CD4-positive, alpha-beta T cell (primary cell): ENCODE measurements around the gene ZNF423. TPM values are rescaled to one million over a fixed set of nuclear protein-coding genes. Genes with fewer than 3 reads are reported as not detected.

Experiments used
- ATAC-seq: fragments of 200-7000 bp; cut with Tn5 transposase; one replicate; pipeline ENCODE4 v1.10.0; 2022; ENCODE audit warnings: mild to moderate bottlenecking; ENCODE audit not compliant: poor library complexity
- CTCF ChIA-PET: fragments of 350-600 bp; sonication (Branson Sonifier 250); formaldehyde crosslinking; loops from one replicate; lab custom pipeline; 2021; ENCODE audit warnings: antibody characterized with exemption, inconsistent platforms; lab: Charles Lee
- POLR2A ChIA-PET: fragments of 350-600 bp; sonication (Branson Sonifier 250); formaldehyde crosslinking; loops from one replicate; lab custom pipeline; 2021; ENCODE audit warnings: antibody characterized with exemption, inconsistent platforms; lab: Charles Lee
- DNase-seq, 14 experiments: peaks; one replicate each; pipeline ENCODE4 v3.0.0-alpha.2; 2013 to 2020; ENCODE audit warnings: mixed read lengths in 2 of 14
- H3K27ac ChIP-seq, 2 donors: one replicate each; pipeline versions ENCODE4 v1.5.1 to v1.7.0; 2013; ENCODE audit warnings: low read length in 2 of 2, low read depth in 1 of 2, mild to moderate bottlenecking in 1 of 2
- H3K27me3 ChIP-seq, 2 experiments: 1 replicate in 1 of 2; 2 replicates in 1 of 2; pipeline versions ENCODE4 v1.6.1 to v1.7.0; 2013; ENCODE audit warnings: low read length in 2 of 2, control low read depth in 1 of 2, mild to moderate bottlenecking in 1 of 2, moderate library complexity in 1 of 2; ENCODE audit not compliant: insufficient read depth in 2 of 2, control insufficient read depth in 1 of 2
- H3K36me3 ChIP-seq: one replicate; pipeline ENCODE4 v1.6.1; 2013; ENCODE audit warnings: low read length, control low read depth; ENCODE audit not compliant: insufficient read depth
- H3K4me1 ChIP-seq: one replicate; pipeline ENCODE4 v1.6.1; 2013; ENCODE audit warnings: low read length, control low read depth; ENCODE audit not compliant: insufficient read depth
- H3K4me3 ChIP-seq: one replicate; pipeline ENCODE4 v1.5.1; 2013; ENCODE audit warnings: mild to moderate bottlenecking, low read length, moderate library complexity
- H3K9me3 ChIP-seq, 2 experiments: 1 replicate in 1 of 2; 2 replicates in 1 of 2; pipeline versions ENCODE4 v1.6.1 to v1.7.0; 2013; ENCODE audit warnings: low read length in 2 of 2, mild to moderate bottlenecking in 2 of 2, control low read depth in 1 of 2, moderate library complexity in 1 of 2; ENCODE audit not compliant: control insufficient read depth in 1 of 2, insufficient read depth in 1 of 2
- H3K27ac Mint-ChIP-seq: one replicate; pipeline ENCODE4 v1.8.0; 2020; ENCODE audit warnings: mixed read lengths
- H3K27me3 Mint-ChIP-seq: one replicate; pipeline ENCODE4 v1.8.0; 2021; ENCODE audit warnings: mixed read lengths
- H3K36me3 Mint-ChIP-seq: one replicate; pipeline ENCODE4 v1.8.0; 2021; ENCODE audit warnings: low read depth, mixed read lengths
- H3K4me1 Mint-ChIP-seq: one replicate; pipeline ENCODE4 v1.8.0; 2021; ENCODE audit warnings: low read depth, mixed read lengths
- H3K4me3 Mint-ChIP-seq: one replicate; pipeline ENCODE4 v1.8.0; 2020; ENCODE audit warnings: mild to moderate bottlenecking, mixed read lengths
- H3K9me3 Mint-ChIP-seq: one replicate; pipeline ENCODE4 v1.8.0; 2020; ENCODE audit warnings: mixed read lengths
- CTCF ChIP-seq: fragments of 200-600 bp; IDR thresholded peaks from one replicate; pipeline ENCODE4 v1.8.0; 2022; ENCODE audit warnings: antibody characterized with exemption, mild to moderate bottlenecking
- intact Hi-C, 2 experiments: fragments of 100-400 bp; cut with DNase I in 1 of 2; cut with micrococcal nuclease in 1 of 2; formaldehyde crosslinking; loops; one replicate each; pipeline versions ENCODE4 v1.15.1 to v1.9.0; 2023 to 2025; cut with DNase I, micrococcal nuclease
- total RNA-seq, 174 experiments: library from RNA in 2 of 174; stranded (reverse) in 2 of 174; gene quantifications; one replicate each; pipeline ENCODE4 v1.2.3 and lab custom pipeline; 2021 to 2026

ZNF423 gene
- total RNA-seq, 2 experiments from 2014 or later, result not detected

DNA sequence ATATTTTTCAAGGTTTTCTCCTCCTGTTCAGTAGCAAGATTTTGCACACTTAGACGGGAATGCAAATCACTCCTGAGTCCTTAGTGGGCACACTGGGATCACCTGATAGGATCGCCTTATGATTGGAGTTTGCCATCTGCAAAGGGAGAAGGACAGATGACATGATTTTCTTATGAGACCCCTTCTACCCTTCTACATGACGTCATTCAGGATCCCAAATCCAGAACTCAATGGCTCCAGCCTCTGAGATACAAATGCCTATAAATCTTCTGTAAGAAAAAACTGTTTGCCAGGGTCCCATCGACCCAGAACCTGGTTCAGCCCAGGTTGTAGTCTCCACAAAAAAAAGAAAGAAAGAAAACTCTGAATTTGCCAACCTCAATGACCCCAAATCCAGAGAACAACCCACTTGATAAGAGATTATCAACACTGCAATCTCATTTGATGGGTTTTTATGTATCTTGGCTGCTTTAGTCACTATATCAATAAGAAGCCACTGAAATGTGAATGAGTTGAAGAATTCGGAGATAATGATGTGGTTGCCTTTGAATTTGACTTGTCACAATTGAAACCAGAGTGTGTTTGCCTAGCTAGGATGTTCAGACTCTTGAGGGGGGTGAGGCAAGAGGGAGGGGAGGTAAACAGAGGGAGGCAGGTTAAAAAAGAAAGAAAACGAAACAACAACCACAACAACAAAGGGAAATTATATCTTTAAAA is 6.7 kb downstream of the ZNF423 start:
- no peak overlapping the region for H3K27ac Mint-ChIP-seq
- no peaks in the 10 kb centered on the region for H3K36me3 Mint-ChIP-seq
- TF ChIP-seq CTCF, result no peak
- no peak overlapping the region for H3K4me3 ChIP-seq
- intact Hi-C loops, result no loop called here
- peaks cover 21 to 32% of the 10 kb centered on the region in 2 experiments for H3K27me3 ChIP-seq
- ATAC-seq, result no peak
- H3K27ac ChIP-seq, result no peak overlapping the region
- H3K4me1 ChIP-seq, result peaks cover under 1% of the 10 kb centered on the region
- H3K4me3 Mint-ChIP-seq, result no peak overlapping the region
- peaks cover 0 to 3% of the 10 kb centered on the region in 2 experiments for H3K9me3 ChIP-seq
- H3K4me1 Mint-ChIP-seq, result no peaks in the 10 kb centered on the region
- no peak for DNase-seq
- peaks cover 75% of the 10 kb centered on the region for H3K27me3 Mint-ChIP-seq
- POLR2A ChIA-PET, result no interaction called here
- CTCF ChIA-PET, result no interaction called here
- no peaks in the 10 kb centered on the region for H3K36me3 ChIP-seq
- no peaks in the 10 kb centered on the region for H3K9me3 Mint-ChIP-seq

DNA sequence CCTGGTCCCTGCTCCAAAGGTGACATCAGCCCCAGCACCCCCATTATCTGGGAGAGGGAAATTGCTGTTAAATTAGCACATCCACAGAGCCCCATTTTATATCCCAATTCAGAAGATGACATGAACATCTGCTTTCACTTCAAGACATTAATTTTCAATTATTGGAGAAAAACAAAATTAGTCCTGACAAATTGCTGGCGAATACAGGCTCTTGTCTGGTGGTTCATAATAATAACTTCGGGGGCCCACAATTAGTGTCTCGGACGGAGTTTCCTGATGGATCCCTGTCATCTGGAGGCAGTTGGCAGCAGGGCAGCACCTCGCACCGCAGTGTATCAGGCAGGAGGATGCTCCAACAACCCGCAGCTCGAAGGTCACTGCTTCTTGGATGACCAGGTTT is 7.4 kb downstream of the ZNF423 start:
- no peak for ATAC-seq
- Mint-ChIP-seq H3K27ac (no peak overlapping the region), H3K4me3 (no peak overlapping the region), H3K36me3 (no peaks in the 10 kb centered on the region), H3K4me1 (no peaks in the 10 kb centered on the region), H3K27me3 (peaks cover 68% of the 10 kb centered on the region), H3K9me3 (no peaks in the 10 kb centered on the region)
- Histone ChIP-seq H3K4me1 (no peaks in the 10 kb centered on the region), H3K27ac (no peak overlapping the region), H3K4me3 (no peak overlapping the region), H3K27me3 (peaks cover 16 to 26% of the 10 kb centered on the region in 2 experiments), H3K36me3 (no peaks in the 10 kb centered on the region), H3K9me3 (no peaks in the 10 kb centered on the region)
- intact Hi-C loops, result no loop called here
- no peak for DNase-seq
- POLR2A ChIA-PET, result no interaction called here
- no peak for TF ChIP-seq CTCF
- CTCF ChIA-PET, result no interaction called here

DNA sequence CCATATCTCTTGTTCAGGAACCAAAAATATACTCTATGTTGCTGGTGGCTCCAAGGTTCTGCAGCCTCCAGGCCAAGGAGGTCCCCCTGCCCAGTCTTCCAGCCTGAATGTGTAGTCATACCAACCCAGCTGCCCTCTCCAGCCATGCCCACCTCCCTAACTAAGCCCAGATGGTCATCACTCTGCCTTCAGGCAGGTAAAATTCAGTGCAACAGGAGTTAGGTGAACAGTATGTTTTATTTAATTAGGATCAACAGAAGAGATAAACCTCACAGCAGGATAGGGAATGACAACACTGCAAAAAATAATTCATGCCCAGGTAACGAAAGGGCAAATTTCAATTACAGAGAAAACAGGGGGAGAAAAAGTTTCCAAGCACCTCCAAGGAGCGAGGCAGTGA is 9.1 kb downstream of the ZNF423 start:
- no peak for TF ChIP-seq CTCF
- H3K4me3 Mint-ChIP-seq, result no peak overlapping the region
- Histone ChIP-seq H3K36me3 (no peaks in the 10 kb centered on the region), H3K27ac (no peak overlapping the region), H3K4me1 (no peaks in the 10 kb centered on the region), H3K9me3 (no peaks in the 10 kb centered on the region), H3K4me3 (no peak overlapping the region), H3K27me3 (peaks cover 12 to 15% of the 10 kb centered on the region in 2 experiments)
- intact Hi-C loops, result no loop called here
- DNase-seq, result no peak
- no peaks in the 10 kb centered on the region for H3K36me3 Mint-ChIP-seq
- no peak for ATAC-seq
- H3K4me1 Mint-ChIP-seq, result no peaks in the 10 kb centered on the region
- no peak overlapping the region for H3K27ac Mint-ChIP-seq
- no peaks in the 10 kb centered on the region for H3K9me3 Mint-ChIP-seq
- POLR2A ChIA-PET, result no interaction called here
- CTCF ChIA-PET, result no interaction called here
- peaks cover 53% of the 10 kb centered on the region for H3K27me3 Mint-ChIP-seq
